ENCODE results near the gene MOSMO.
"Not testable (repeated sequence)": the region's sequence is repeated elsewhere in the genome, so short reads cannot be mapped to it uniquely, and the experiment has no call there.

MOSMO gene

DNA sequence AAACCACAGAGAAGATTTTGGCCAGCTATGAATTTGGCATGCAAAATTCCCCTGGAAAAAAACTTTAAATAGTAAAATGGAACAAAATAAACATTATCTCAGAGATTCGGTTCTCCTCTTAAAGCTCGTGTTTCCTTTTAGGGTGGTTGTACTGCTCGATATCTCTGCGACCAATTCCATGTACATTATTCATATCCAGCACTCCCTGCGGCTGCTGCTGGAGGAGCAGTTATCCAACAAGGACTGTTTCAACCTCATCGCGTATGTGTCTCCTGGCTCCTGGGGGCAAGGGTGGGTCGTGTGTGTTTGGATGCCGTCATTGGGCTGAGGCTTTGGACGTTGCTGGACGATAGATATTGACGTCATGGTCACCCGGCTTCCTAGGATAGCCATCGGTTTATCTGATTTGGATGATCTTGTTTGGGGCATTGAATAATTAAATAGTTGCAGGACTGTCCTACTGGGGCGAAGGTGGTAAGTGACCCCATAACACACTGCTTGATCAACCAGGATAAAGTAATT, 118.2 kb downstream of the MOSMO start:
- FAIRE-seq (no peak), DNase-seq (ENCODE audit: insufficient read length, low spot score) (no peak)

DNA sequence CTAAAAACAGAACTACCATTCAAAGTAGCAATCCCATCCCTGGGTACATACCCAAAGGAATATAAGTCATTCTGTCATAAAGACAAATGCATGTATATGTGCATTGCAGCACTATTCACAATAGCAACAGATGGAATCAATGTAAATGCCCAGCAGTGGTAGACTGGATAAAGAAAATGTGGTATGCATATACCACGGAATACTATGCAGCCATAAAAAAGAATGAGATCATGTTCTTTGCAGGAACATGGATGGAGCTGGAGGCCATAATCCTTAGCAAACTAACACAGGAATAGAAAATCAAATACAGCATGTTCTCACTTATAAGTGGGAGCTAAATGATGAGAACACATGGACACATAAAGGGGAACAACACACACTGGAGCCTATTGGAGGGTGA, 120.6 kb downstream of the MOSMO start:
- not testable (repeated sequence) for DNase-seq (ENCODE audit: insufficient read length, low spot score); FAIRE-seq

DNA sequence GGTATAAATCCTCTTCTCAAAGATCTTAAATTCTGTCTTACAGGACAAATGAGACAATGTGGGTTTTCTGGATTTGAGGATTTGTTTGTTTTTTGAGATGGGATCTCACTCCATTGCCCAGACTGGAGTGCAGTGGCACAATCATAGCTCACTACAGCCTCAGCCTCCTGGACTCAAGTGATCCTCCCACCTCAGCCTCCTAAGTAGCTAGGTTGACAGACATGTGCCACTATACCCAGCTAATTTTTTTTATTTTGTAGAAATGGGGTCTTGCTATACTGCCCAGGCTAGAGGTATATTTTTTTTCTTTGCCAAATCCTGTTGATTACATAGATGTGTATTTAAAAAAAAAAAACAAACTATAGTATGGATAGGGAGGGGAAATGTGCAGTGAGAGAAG, 122.6 kb downstream of the MOSMO start:
- FAIRE-seq: no peak
- DNase-seq (ENCODE audit: insufficient read length, low spot score): no peak

DNA sequence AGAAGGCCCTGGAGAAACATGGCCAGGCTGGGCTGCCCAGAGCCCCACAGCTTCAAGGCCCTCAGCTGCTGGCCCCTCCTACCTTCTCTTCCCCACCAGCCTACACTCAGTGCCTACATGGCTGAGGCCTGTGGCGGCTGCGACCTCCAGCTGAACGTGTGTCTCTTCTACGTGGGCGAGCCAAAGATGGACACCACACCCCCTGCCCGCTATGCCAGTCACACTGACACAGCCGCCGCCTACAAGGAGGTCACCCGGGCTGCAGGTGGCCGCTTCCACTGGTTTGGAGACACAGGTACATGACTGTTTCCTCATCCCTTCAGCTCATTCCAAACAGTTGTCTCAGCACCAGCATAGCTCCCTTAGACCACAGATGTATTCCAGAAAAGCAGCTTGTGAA, 124.9 kb downstream of the MOSMO start:
- no peak for FAIRE-seq

More for the DNA sequence above, 124.9 kb downstream of the MOSMO start:
- no peak for DNase-seq (ENCODE audit: insufficient read length, low spot score)
